ENCODE data around the gene ITGAV.

- no peak for TF ChIP-seq CTCF (IDR thresholded peaks at IDR 0.05)
- TF ChIP-seq EP300 (IDR thresholded peaks at IDR 0.05): no peak
Measured at GRCh38 chr2:186554429-186554828, 35.4 kb upstream of the ITGAV start.

All from gastroesophageal sphincter (tissue), 3 donors.